DOHH2 (cell line): ENCODE measurements around the gene ZNF319.

ENCODE experiments used
- H3F3A ChIP-seq: fragments of 200-600 bp; sonication (generic), shearing (Covaris generic); 2 replicates; pipeline ENCODE4 v1.6.0; 2016; ENCODE audit warnings: antibody characterized with exemption, mild to moderate bottlenecking; ENCODE audit not compliant: control insufficient read depth, insufficient read depth
- H3K27ac ChIP-seq: fragments of 200-600 bp; sonication (generic); 2 replicates; pipeline ENCODE4 v1.5.1; 2014; ENCODE audit warnings: low read depth, mild to moderate bottlenecking, low read length, moderate library complexity
- H3K27me3 ChIP-seq: fragments of 200-600 bp; sonication (generic); 2 replicates; pipeline ENCODE4 v1.6.1; 2014; ENCODE audit warnings: mild to moderate bottlenecking, low read length, mixed read lengths; ENCODE audit not compliant: control insufficient read depth
- H3K36me3 ChIP-seq: fragments of 200-600 bp; sonication (generic); 2 replicates; pipeline ENCODE4 v1.6.1; 2014; ENCODE audit warnings: mild to moderate bottlenecking, low read length, moderate library complexity, mixed read lengths; ENCODE audit not compliant: control insufficient read depth
- H3K4me1 ChIP-seq: fragments of 200-600 bp; sonication (generic); 2 replicates; pipeline ENCODE4 v1.6.1; 2014; ENCODE audit warnings: mild to moderate bottlenecking, low read length, mixed read lengths; ENCODE audit not compliant: control insufficient read depth
- H3K4me2 ChIP-seq: fragments of 200-600 bp; sonication (generic); 2 replicates; pipeline ENCODE4 v1.6.0; 2014; ENCODE audit warnings: mild to moderate bottlenecking, low read length, moderate library complexity
- H3K4me3 ChIP-seq: fragments of 200-600 bp; sonication (generic); 2 replicates; pipeline ENCODE4 v1.5.1; 2014; ENCODE audit warnings: mild to moderate bottlenecking, low read length, mixed read lengths
- H3K79me2 ChIP-seq: fragments of 200-600 bp; sonication (generic); 2 replicates; pipeline ENCODE4 v1.6.1; 2014; ENCODE audit warnings: mild to moderate bottlenecking, low read length, mixed read lengths; ENCODE audit not compliant: control insufficient read depth
- H3K9me2 ChIP-seq: fragments of 200-600 bp; sonication (generic); replicated peaks from 2 replicates; pipeline ENCODE4 v1.6.1; 2014; ENCODE audit warnings: mild to moderate bottlenecking, low read length, mixed read lengths; ENCODE audit not compliant: control insufficient read depth
- H3K9me3 ChIP-seq: fragments of 200-600 bp; sonication (generic); 2 replicates; pipeline ENCODE4 v1.6.1; 2014; ENCODE audit warnings: antibody characterized with exemption, low read length, mixed read lengths; ENCODE audit not compliant: control insufficient read depth, insufficient read depth
- H4K20me1 ChIP-seq: fragments of 200-600 bp; sonication (generic); 2 replicates; pipeline ENCODE4 v1.6.0; 2014; ENCODE audit warnings: low read depth, mild to moderate bottlenecking, antibody characterized with exemption, low read length, moderate library complexity; ENCODE audit not compliant: control insufficient read depth, insufficient read depth
- CTCF ChIP-seq: fragments of 200-600 bp; sonication (generic); IDR thresholded peaks from one replicate; pipeline ENCODE4 v1.5.1; 2014; ENCODE audit warnings: antibody characterized with exemption, mild to moderate bottlenecking, low read depth, low read length; ENCODE audit not compliant: poor library complexity, severe bottlenecking
- EZH2phosphoT487 ChIP-seq: fragments of 200-600 bp; sonication (generic); IDR thresholded peaks from 2 replicates; pipeline ENCODE4 v1.6.1; 2017; ENCODE audit warnings: borderline replicate concordance, mild to moderate bottlenecking, antibody characterized with exemption, low read length, moderate library complexity, mixed read lengths

The ZNF319 gene

GRCh38 chr16:58025351-58026138 lies 25.1 kb upstream of the ZNF319 start, which contains the start of gene MMP15:
Gene MMP15 (plus strand): TSS chr16:58025754. CDS start chr16:58026351, 597 bp downstream.
- peaks cover 30% of the 10 kb centered on the region for H3K4me1 ChIP-seq
- H3K4me3 ChIP-seq: peak within 1 kb of the TSS; percentile 74
- peak within 1 kb of the TSS; percentile 79 for H3K4me2 ChIP-seq
- no peaks in the 10 kb centered on the region for H3F3A ChIP-seq
- no peak within 1 kb of the TSS for H3K27ac ChIP-seq
- no peaks in the 10 kb centered on the region for H3K9me2 ChIP-seq
- no peak for TF ChIP-seq EZH2phosphoT487
- no peak for TF ChIP-seq CTCF
- no peaks in the 10 kb centered on the region for H3K36me3 ChIP-seq
- H4K20me1 ChIP-seq: no peaks in the 10 kb centered on the region
- H3K27me3 ChIP-seq: peaks cover 16% of the 10 kb centered on the region
- no peaks in the 10 kb centered on the region; the same call in 1 of the 2 replicates for H3K79me2 ChIP-seq
- no peaks in the 10 kb centered on the region for H3K9me3 ChIP-seq

DNA sequence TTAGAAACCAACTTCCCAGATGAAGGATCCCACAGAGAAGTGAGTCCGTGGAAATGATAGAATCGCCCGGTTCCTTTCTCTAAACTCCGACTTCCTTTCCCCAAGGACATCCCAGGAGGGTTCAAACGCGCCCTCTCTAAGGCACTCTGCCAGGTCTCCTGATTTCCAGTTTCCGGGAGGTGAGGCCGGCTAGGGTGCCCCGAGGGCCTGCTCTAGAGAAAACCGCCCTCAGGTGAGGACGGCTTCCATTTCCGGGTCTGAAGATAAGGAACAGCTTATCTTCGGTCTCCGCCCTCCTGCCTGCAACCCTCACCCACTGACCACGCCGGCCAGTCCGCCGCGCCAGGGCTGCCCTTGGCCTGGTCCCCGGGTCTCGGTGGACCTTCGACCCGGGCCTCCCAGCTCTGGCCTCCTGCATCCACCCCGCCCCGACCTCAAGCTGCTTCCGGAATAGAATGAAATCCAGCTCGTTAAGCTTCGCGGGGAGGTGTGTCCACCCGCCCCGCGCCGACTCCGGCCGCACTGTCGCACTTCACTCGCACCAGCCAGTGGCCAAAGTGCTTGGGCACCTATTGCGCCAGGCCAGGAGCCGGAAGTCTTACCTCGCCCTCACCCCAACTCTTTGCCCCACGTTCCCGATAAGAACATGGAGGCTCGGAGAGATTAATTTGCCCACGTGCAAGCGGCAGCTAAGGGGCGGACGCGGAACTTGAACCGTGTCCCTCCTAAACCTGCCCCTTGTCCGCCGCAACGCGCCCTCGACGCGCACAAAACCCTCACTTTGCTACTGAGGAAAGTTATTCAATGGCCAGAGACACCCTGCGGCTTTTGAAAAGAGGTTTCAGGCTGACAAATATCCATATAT lies 24.2 kb upstream of the ZNF319 start:
- TF ChIP-seq EZH2phosphoT487 (no peak), CTCF (no peak)
- H3K9me2 ChIP-seq: no peaks in the 10 kb centered on the region
- H3K4me2 ChIP-seq: peak overlapping the region; percentile 79
- H3K4me1 ChIP-seq: peaks cover 37% of the 10 kb centered on the region
- H3K79me2 ChIP-seq: no peaks in the 10 kb centered on the region; the same call in 1 of the 2 replicates
- H3F3A ChIP-seq: peaks cover 6% of the 10 kb centered on the region; the same call in 1 of the 2 replicates
- H3K27me3 ChIP-seq: peaks cover 16% of the 10 kb centered on the region
- peak overlapping the region; percentile 74 for H3K4me3 ChIP-seq
- no peak overlapping the region for H3K27ac ChIP-seq
- no peaks in the 10 kb centered on the region for H3K36me3 ChIP-seq
- no peaks in the 10 kb centered on the region for H4K20me1 ChIP-seq
- H3K9me3 ChIP-seq: no peaks in the 10 kb centered on the region

GRCh38 chr16:58022601-58023371 lies 22.3 kb upstream of the ZNF319 start:
- no peaks in the 10 kb centered on the region for H3K36me3 ChIP-seq
- no peaks in the 10 kb centered on the region for H4K20me1 ChIP-seq
- H3K79me2 ChIP-seq: no peaks in the 10 kb centered on the region; the same call in 1 of the 2 replicates
- no peaks in the 10 kb centered on the region for H3K9me3 ChIP-seq
- no peak overlapping the region for H3K4me3 ChIP-seq
- H3K27me3 ChIP-seq: peaks cover 16% of the 10 kb centered on the region
- no peak for TF ChIP-seq EZH2phosphoT487
- TF ChIP-seq CTCF: no peak
- H3K4me1 ChIP-seq: peaks cover 37% of the 10 kb centered on the region
- H3K27ac ChIP-seq: no peak overlapping the region
- H3K4me2 ChIP-seq: no peak overlapping the region
- peaks cover 6% of the 10 kb centered on the region; the same call in 1 of the 2 replicates for H3F3A ChIP-seq
- H3K9me2 ChIP-seq: no peaks in the 10 kb centered on the region
